Mesendoderm (in vitro differentiated cells): ENCODE data around the gene KIF3B.
"Not testable (repeated sequence)": the region's sequence is repeated elsewhere in the genome, so short reads cannot be mapped to it uniquely, and the experiment has no call there.

Experiments used
- DNase-seq: peaks from one replicate; pipeline ENCODE4 v3.0.0; 2013
- H2AK5ac ChIP-seq: 2 replicates; pipeline ENCODE4 v1.6.1; 2013; ENCODE audit warnings: low read length, inconsistent platforms
- H2BK120ac ChIP-seq: 2 replicates; pipeline ENCODE4 v1.6.1; 2013; ENCODE audit warnings: low read depth, mild to moderate bottlenecking, low read length, moderate library complexity, mixed read lengths
- H2BK15ac ChIP-seq: replicated peaks from 2 replicates; pipeline ENCODE4 v1.6.1; 2013; ENCODE audit warnings: low read depth, mild to moderate bottlenecking, moderate library complexity
- H2BK5ac ChIP-seq: 2 replicates; pipeline ENCODE4 v1.6.1; 2013; ENCODE audit warnings: low read length, inconsistent platforms
- H3K18ac ChIP-seq: 2 replicates; pipeline ENCODE4 v1.6.1; 2013; ENCODE audit warnings: mild to moderate bottlenecking, low read length, mixed read lengths
- H3K23ac ChIP-seq: one replicate; pipeline ENCODE4 v1.6.1; 2013; ENCODE audit warnings: low read length
- H3K27ac ChIP-seq: 2 replicates; pipeline ENCODE4 v1.5.1; 2013; ENCODE audit warnings: low read depth, mild to moderate bottlenecking, inconsistent platforms, low read length, moderate library complexity
- H3K27me3 ChIP-seq: 2 replicates; pipeline ENCODE4 v1.6.1; 2013; ENCODE audit warnings: low read length, control low read depth, mild to moderate bottlenecking, inconsistent platforms; ENCODE audit not compliant: insufficient read depth, poor library complexity
- H3K36me3 ChIP-seq: 2 replicates; pipeline ENCODE4 v1.6.1; 2013; ENCODE audit warnings: low read length, inconsistent platforms; ENCODE audit not compliant: control insufficient read depth, insufficient read depth
- H3K4ac ChIP-seq: one replicate; pipeline ENCODE4 v1.6.1; 2013; ENCODE audit warnings: low read depth, mild to moderate bottlenecking, low read length, moderate library complexity
- H3K4me1 ChIP-seq: 2 replicates; pipeline ENCODE4 v1.6.1; 2013; ENCODE audit warnings: low read depth, low read length, inconsistent platforms; ENCODE audit not compliant: control insufficient read depth
- H3K4me2 ChIP-seq: 2 replicates; pipeline ENCODE4 v1.6.1; 2013; ENCODE audit warnings: low read length
- H3K4me3 ChIP-seq: 2 replicates; pipeline ENCODE4 v1.5.1; 2013; ENCODE audit warnings: mild to moderate bottlenecking, low read length
- H3K56ac ChIP-seq: one replicate; pipeline ENCODE4 v1.6.1; 2013; ENCODE audit warnings: low read length
- H3K79me1 ChIP-seq: 2 replicates; pipeline ENCODE4 v1.6.1; 2013; ENCODE audit warnings: low read length, inconsistent platforms
- H3K79me2 ChIP-seq: 2 replicates; pipeline ENCODE4 v1.6.1; 2013; ENCODE audit warnings: mild to moderate bottlenecking, low read length; ENCODE audit not compliant: control insufficient read depth, insufficient read depth
- H3K9ac ChIP-seq: 2 replicates; pipeline ENCODE4 v1.6.1; 2013; ENCODE audit warnings: low read length, inconsistent platforms
- H4K5ac ChIP-seq: one replicate; pipeline ENCODE4 v1.6.1; 2013; ENCODE audit warnings: low read length
- H4K8ac ChIP-seq: one replicate; pipeline ENCODE4 v1.6.1; 2013; ENCODE audit warnings: low read depth, mild to moderate bottlenecking, control low read depth, low read length, moderate library complexity
- WGBS: extraction: QIAGEN DNeasy Blood & Tissue Kit; methylation state at CpG from one replicate; pipeline ENCODE4 v1.1.7; 2013; ENCODE audit warnings: low lambda C conversion rate, missing lambda C conversion rate; ENCODE audit not compliant: insufficient coverage; ENCODE audit errors: extremely low coverage; 5-methylcytosine and 5-hydroxymethylcytosine counted together

KIF3B gene

DNA sequence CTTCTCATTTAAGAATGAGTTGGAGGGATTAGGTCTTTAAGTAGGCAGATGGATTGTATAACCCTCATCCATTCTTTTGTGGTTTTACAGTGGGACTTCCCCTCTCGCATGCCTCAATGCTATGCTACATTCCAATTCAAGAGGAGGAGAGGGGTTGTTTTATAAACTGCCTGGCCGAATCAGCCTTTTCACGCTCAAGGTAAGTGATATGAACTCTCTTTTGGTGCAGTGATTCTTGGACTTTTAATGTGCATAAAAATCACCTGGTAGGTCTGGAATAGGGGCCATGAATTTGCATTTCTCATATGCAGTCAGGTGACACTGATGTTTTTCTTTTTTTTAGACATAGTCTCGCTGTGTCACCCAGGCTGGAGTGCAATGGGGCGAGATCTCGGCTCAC lies 91.5 kb downstream of the KIF3B start:
- no peaks in the 10 kb centered on the region for H3K4me1 ChIP-seq
- no peak overlapping the region for H3K4me3 ChIP-seq
- H2BK5ac ChIP-seq, result no peak overlapping the region
- no peak overlapping the region for H3K27ac ChIP-seq
- peaks cover 10% of the 10 kb centered on the region for H3K79me2 ChIP-seq
- peak; percentile 52 for DNase-seq
- H3K23ac ChIP-seq, result no peak overlapping the region
- peaks cover 10% of the 10 kb centered on the region for H3K79me1 ChIP-seq
- no peak overlapping the region for H2BK120ac ChIP-seq
- H2BK15ac ChIP-seq, result no peak overlapping the region
- H3K56ac ChIP-seq, result no peak overlapping the region
- no peak overlapping the region for H3K4me2 ChIP-seq
- no peak overlapping the region for H3K18ac ChIP-seq
- no peak overlapping the region for H3K9ac ChIP-seq
- H3K4ac ChIP-seq, result no peak overlapping the region
- H3K27me3 ChIP-seq, result no peaks in the 10 kb centered on the region
- no peak overlapping the region for H4K5ac ChIP-seq
- H3K36me3 ChIP-seq, result no peaks in the 10 kb centered on the region
- WGBS, result no CpG with 5 or more reads among the region's 6 CpGs
- H4K8ac ChIP-seq, result no peak overlapping the region
- H2AK5ac ChIP-seq, result no peak overlapping the region

DNA sequence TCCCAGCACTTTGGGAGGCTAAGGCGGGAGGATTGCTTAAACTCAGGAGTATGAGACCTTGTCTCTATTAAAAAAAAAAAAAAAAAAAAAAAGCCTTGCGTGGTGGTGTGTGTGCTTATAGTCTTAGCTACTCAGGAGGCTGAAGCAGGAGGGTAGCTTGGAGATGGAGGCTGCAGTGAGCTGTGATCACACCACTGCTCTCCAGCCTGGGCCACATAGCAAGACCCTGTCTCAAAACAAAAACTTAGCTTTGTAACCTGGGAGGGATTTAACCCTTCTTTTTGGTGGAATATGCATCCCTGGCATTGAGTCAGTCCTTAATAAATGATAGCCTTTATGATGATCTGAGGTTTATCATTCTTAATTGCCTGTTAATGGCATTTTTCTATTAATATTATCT lies 93.4 kb downstream of the KIF3B start:
- Histone ChIP-seq H2BK120ac (no peak overlapping the region), H3K36me3 (no peaks in the 10 kb centered on the region), H3K27me3 (no peaks in the 10 kb centered on the region), H3K23ac (no peak overlapping the region), H3K4me3 (no peak overlapping the region), H2BK15ac (no peak overlapping the region), H3K79me2 (no peaks in the 10 kb centered on the region), H3K56ac (no peak overlapping the region), H4K8ac (no peak overlapping the region), H3K4ac (no peak overlapping the region), H3K18ac (no peak overlapping the region), H2AK5ac (no peak overlapping the region), H3K27ac (no peak overlapping the region), H4K5ac (no peak overlapping the region), H3K79me1 (peaks cover 1% of the 10 kb centered on the region), H3K4me1 (no peaks in the 10 kb centered on the region), H2BK5ac (no peak overlapping the region), H3K4me2 (no peak overlapping the region), H3K9ac (no peak overlapping the region)
- DNase-seq, result no peak
- no CpG with 5 or more reads among the region's 2 CpGs for WGBS

DNA sequence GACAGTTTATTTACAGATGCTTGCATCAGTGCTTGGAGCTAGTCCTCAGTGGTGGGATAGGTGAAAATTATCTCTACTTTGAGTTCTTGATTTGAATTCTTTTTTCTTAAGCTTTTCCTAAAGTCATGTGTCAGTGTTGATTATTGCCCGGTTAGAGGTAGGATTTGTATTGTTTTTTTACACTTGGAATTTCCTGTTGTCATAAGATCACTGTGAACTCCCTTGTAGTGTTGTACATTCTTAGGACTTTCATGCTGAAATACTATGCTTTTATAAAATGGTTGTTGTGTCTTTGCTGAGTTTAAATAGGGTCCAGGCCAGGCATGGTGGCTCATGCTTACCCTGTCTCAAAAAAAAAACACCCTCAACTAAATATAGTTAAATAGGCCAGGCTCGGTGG lies 101.0 kb downstream of the KIF3B start:
- Histone ChIP-seq H2BK120ac (no peak overlapping the region), H3K36me3 (no peaks in the 10 kb centered on the region), H3K56ac (no peak overlapping the region), H2BK15ac (no peak overlapping the region), H3K4ac (no peak overlapping the region), H3K9ac (no peak overlapping the region), H3K18ac (no peak overlapping the region), H3K27me3 (no peaks in the 10 kb centered on the region), H3K27ac (no peak overlapping the region), H3K4me1 (no peaks in the 10 kb centered on the region), H2AK5ac (no peak overlapping the region), H3K4me3 (no peak overlapping the region), H3K79me1 (no peaks in the 10 kb centered on the region), H3K79me2 (no peaks in the 10 kb centered on the region), H2BK5ac (no peak overlapping the region), H3K23ac (no peak overlapping the region), H3K4me2 (no peak overlapping the region), H4K8ac (no peak overlapping the region), H4K5ac (no peak overlapping the region)
- WGBS, result no CpG with 5 or more reads among the region's 2 CpGs
- DNase-seq, result no peak

DNA sequence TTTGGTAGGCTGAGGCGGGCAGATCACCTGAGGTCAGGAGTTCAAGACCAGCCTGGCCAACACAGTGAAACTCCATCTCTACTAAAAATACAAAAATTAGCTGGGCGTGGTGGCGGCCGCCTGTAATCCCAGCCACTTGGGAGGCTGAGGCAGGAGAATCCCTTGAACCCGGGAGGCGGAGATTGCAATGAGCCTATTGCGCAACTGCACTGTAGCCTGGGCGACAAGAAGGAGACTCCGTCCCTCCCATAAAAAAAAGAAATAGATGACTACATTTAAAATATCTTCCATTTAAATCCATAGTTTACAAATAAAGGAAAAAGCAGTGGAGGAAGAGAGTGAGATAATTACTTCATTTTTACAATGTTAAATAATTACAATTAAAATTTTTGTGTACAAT lies 102.6 kb downstream of the KIF3B start:
- H3K27ac ChIP-seq, H3K27me3 ChIP-seq, H2BK5ac ChIP-seq, H3K79me2 ChIP-seq, H3K9ac ChIP-seq, H4K8ac ChIP-seq, H3K56ac ChIP-seq, H3K4me2 ChIP-seq, H3K23ac ChIP-seq, H2BK15ac ChIP-seq, H3K18ac ChIP-seq, H2BK120ac ChIP-seq, H3K36me3 ChIP-seq, H3K4ac ChIP-seq, H3K4me3 ChIP-seq, H2AK5ac ChIP-seq, DNase-seq, H3K79me1 ChIP-seq, H3K4me1 ChIP-seq, H4K5ac ChIP-seq: not testable (repeated sequence)
- no CpG with 5 or more reads among the region's 9 CpGs for WGBS

DNA sequence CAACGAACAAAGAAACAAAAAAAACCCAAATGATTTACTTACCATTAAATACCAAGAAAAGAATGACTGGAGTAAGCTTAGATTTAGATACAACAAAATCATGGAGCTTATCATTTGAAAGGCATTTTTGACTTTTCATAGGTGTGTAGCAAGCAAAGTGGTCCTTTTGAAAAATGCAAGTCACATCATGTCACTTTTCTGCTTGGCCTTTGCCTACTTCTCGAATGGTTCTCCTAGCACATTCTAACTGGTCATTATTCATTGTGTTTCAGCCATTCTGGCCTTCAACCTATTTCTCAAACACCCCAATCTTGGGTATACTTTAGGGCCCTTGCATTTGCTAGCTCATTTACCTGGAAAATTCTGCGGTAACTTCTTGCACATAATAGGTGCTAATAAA lies 103.3 kb downstream of the KIF3B start:
- no peak overlapping the region for H3K27ac ChIP-seq
- H3K56ac ChIP-seq, result no peak overlapping the region
- no peak overlapping the region for H2BK15ac ChIP-seq
- H3K36me3 ChIP-seq, result no peaks in the 10 kb centered on the region
- H3K4me3 ChIP-seq, result no peak overlapping the region
- no CpG with 5 or more reads among the region's 3 CpGs for WGBS
- H3K18ac ChIP-seq, result no peak overlapping the region
- H3K4ac ChIP-seq, result no peak overlapping the region
- no peak overlapping the region for H2BK5ac ChIP-seq
- no peak overlapping the region for H3K9ac ChIP-seq
- no peak for DNase-seq
- no peaks in the 10 kb centered on the region for H3K27me3 ChIP-seq
- no peak overlapping the region for H3K4me2 ChIP-seq
- no peaks in the 10 kb centered on the region for H3K4me1 ChIP-seq
- H3K79me2 ChIP-seq, result no peaks in the 10 kb centered on the region
- no peak overlapping the region for H4K8ac ChIP-seq
- H4K5ac ChIP-seq, result no peak overlapping the region
- no peak overlapping the region for H2BK120ac ChIP-seq
- no peak overlapping the region for H3K23ac ChIP-seq
- H2AK5ac ChIP-seq, result no peak overlapping the region
- no peaks in the 10 kb centered on the region for H3K79me1 ChIP-seq

DNA sequence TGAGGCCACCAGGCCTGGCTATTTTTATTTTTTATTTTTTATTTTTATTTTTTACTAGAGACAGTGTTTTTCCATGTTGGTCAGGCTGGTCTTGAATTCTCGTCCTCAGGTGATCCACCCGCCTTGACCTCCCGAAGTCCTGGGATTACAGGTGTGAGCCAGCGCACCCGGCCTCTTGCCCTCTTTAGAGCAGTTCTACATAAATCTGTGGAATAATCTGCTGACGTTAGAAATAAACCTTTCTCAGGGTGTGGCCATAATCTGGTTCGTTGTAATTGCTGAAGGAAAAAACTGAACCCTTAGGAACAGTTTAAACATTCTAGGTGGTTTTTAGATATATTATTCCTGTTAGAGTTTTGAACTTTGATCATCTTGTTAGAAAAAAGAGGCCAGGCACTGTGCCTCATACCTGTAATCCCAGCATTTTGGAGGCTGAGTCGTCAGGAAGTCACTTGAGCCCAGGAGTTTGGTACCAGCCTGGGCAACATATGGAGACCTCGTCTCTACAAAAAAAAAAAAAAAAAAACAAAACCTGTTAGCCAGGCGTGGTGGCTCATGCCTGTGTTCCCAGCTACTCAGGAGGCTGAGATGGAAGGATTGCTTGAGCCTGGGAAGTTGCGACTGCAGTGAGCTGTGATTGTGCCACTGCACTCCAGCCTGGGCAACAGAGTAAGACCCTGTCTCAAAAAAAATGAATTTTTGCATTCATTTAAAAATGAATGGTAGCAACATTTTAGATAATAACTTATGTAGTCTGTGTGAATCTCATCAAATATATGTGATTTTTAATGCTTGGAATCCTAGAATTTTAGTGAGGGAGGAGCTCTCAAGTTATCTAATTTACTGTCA lies 104.9 kb downstream of the KIF3B start:
- no peak for DNase-seq
- Histone ChIP-seq H3K27me3 (no peaks in the 10 kb centered on the region), H3K36me3 (no peaks in the 10 kb centered on the region), H2AK5ac (no peak overlapping the region), H4K8ac (no peak overlapping the region), H3K4me3 (no peak overlapping the region), H3K4ac (no peak overlapping the region), H2BK15ac (no peak overlapping the region), H3K79me1 (no peaks in the 10 kb centered on the region), H3K79me2 (no peaks in the 10 kb centered on the region), H3K4me2 (no peak overlapping the region), H2BK120ac (no peak overlapping the region), H3K56ac (no peak overlapping the region), H4K5ac (no peak overlapping the region), H3K18ac (no peak overlapping the region), H3K27ac (no peak overlapping the region), H3K23ac (no peak overlapping the region), H3K4me1 (no peaks in the 10 kb centered on the region), H2BK5ac (no peak overlapping the region), H3K9ac (no peak overlapping the region)
- no CpG with 5 or more reads among the region's 11 CpGs for WGBS
